ENCODE results near the gene INAVA. TPM values are rescaled to one million over a fixed set of nuclear protein-coding genes. Genes with fewer than 3 reads are reported as not detected.

Gene INAVA
- total RNA-seq, 1 experiment from 2014 or later, result 36.8 TPM

- Histone ChIP-seq H4K91ac (ENCODE audit: insufficient read length, low read depth, low read length) (no peak overlapping the region), H3K23me2 (ENCODE audit: insufficient read length, low read depth, low read length, poor library complexity, severe bottlenecking) (no peaks in the 10 kb centered on the region), H3K9me3 (ENCODE audit: control insufficient read depth, low read depth, low read length) (no peaks in the 10 kb centered on the region), H3K27me3 (ENCODE audit: insufficient read depth, low read length) (no peaks in the 10 kb centered on the region), H4K5ac (ENCODE audit: insufficient read length, low read depth, low read length) (no peak overlapping the region), H2BK5ac (ENCODE audit: insufficient read length, low read length) (no peak overlapping the region), H3K4me1 (ENCODE audit: insufficient read depth, low read length) (no peaks in the 10 kb centered on the region), H3K23ac (ENCODE audit: insufficient read length, low read depth, low read length) (no peak overlapping the region), H2BK15ac (ENCODE audit: low read depth, low read length) (no peak overlapping the region), H3K9ac (ENCODE audit: extremely low read depth, insufficient read length, low read length) (no peak overlapping the region), H2BK20ac (ENCODE audit: low read depth, low read length, poor library complexity, severe bottlenecking) (no peak overlapping the region), H2AFZ (ENCODE audit: low read length) (no peak overlapping the region), H4K8ac (replicated peaks; ENCODE audit: insufficient read length, low read depth, low read length) (no peak overlapping the region), H3T11ph (ENCODE audit: low read length) (no peak overlapping the region), H3K4me2 (ENCODE audit: insufficient read depth, insufficient read length, low read length) (no peak overlapping the region), H3K14ac (ENCODE audit: insufficient read depth, low read length) (no peak overlapping the region), H4K20me1 (ENCODE audit: control insufficient read depth, insufficient read depth, insufficient read length) (no peaks in the 10 kb centered on the region), H2AK5ac (ENCODE audit: insufficient read length, low read length) (no peak overlapping the region), H2BK120ac (ENCODE audit: low read depth, low read length, poor library complexity, severe bottlenecking) (no peak overlapping the region), H3K27ac (ENCODE audit: insufficient read length, low read depth, low read length) (no peak overlapping the region), H3K79me1 (ENCODE audit: insufficient read depth, low read depth, low read length, poor library complexity, severe bottlenecking) (no peaks in the 10 kb centered on the region), H2BK12ac (ENCODE audit: insufficient read length, low read depth, low read length) (no peak overlapping the region), H3K56ac (ENCODE audit: insufficient read length, low read depth, low read length) (no peak overlapping the region), H3K79me2 (ENCODE audit: insufficient read depth, low read length) (no peaks in the 10 kb centered on the region), H3K18ac (ENCODE audit: insufficient read length, low read depth, low read length) (no peak overlapping the region), H3K4ac (ENCODE audit: low read depth, low read length) (no peak overlapping the region)
- H3K4me3 Mint-ChIP-seq, result no peak overlapping the region
- no peaks in the 10 kb centered on the region for H3K27me3 Mint-ChIP-seq (ENCODE audit: low read depth)
- H3K9me3 Mint-ChIP-seq, result no peaks in the 10 kb centered on the region
- no peak for TF ChIP-seq CTCF (conservative IDR thresholded peaks at IDR 0.05)
- no CpG with 5 or more reads among the region's 4 CpGs for WGBS (ENCODE audit: extremely low coverage, insufficient read length, low lambda C conversion rate)
- no peaks in the 10 kb centered on the region for H3K4me1 Mint-ChIP-seq
- DNase-seq, result no peak
- peaks cover 34 to 66% (median 62%) of the 10 kb centered on the region in 3 experiments; a peak in 6 of 7 replicates for H3K36me3 Mint-ChIP-seq (ENCODE audit: insufficient read depth in 1 of 3, low read depth in 3 of 3)
- no peak overlapping the region for H3K27ac Mint-ChIP-seq
Observed at GRCh38 chr1:200909757-200910239, 15.1 kb downstream of the INAVA start.

Data from H9 (cell line).